ENCODE data around the gene AATK. TPM values are rescaled to one million over a fixed set of nuclear protein-coding genes. Genes with fewer than 3 reads are reported as not detected.

Gene AATK
- total and polyA plus RNA-seq, 2 donors (not counting 3 experiments of a cell fraction or from before 2014, with no cell fraction given) = 0.69 to 1.00 TPM

GRCh38 chr17:81111066-81111465, 55.0 kb downstream of the AATK start:
- ChIA-PET POLR2A (no interaction called here), CTCF (no interaction called here)
- Histone ChIP-seq H3K27ac (ENCODE audit: insufficient read depth, low read depth, low read length) (no peak overlapping the region), H3K27me3 (ENCODE audit: control insufficient read depth in 2 of 2, insufficient read depth in 2 of 2, low read length in 2 of 2) (no peaks in the 10 kb centered on the region), H3K9me1 (replicated peaks; ENCODE audit: control insufficient read depth, extremely low read depth, insufficient read depth, low read length) (no peaks in the 10 kb centered on the region), H3K79me2 (ENCODE audit: control insufficient read depth, insufficient read depth, low read length) (no peaks in the 10 kb centered on the region), H3K4me2 (ENCODE audit: insufficient read depth, low read length) (no peak overlapping the region), H3K4me3 (replicated peaks in 1 of 3; ENCODE audit: insufficient read depth in 1 of 3, low read depth in 1 of 3, low read length in 3 of 3) (no peak overlapping the region), H3K9ac (replicated peaks; ENCODE audit: extremely low read depth, insufficient read depth, low read length) (no peak overlapping the region), H3K4me1 (ENCODE audit: control insufficient read depth, extremely low read depth, insufficient read depth, low read length) (no peaks in the 10 kb centered on the region), H2AFZ (ENCODE audit: low read depth, low read length) (no peak overlapping the region), H4K20me1 (replicated peaks; ENCODE audit: control insufficient read depth, extremely low read depth, insufficient read depth, low read length) (no peaks in the 10 kb centered on the region), H3K36me3 (ENCODE audit: control insufficient read depth in 2 of 2, extremely low read depth in 1 of 2, insufficient read depth in 2 of 2, low read length in 2 of 2) (no peaks in the 10 kb centered on the region), H3K9me3 (replicated peaks; ENCODE audit: control insufficient read depth, insufficient read depth, low read length) (no peaks in the 10 kb centered on the region)
- DNase-seq (ENCODE audit: low read depth, low spot score) (no peak), FAIRE-seq (no peak)
- intact Hi-C loops (cut with micrococcal nuclease) = no loop called here
- TF ChIP-seq POLR2A (IDR thresholded peaks at IDR 0.05; ENCODE audit: low read depth, low read length) = no peak
- TF ChIP-seq MYC (IDR thresholded peaks at IDR 0.05; ENCODE audit: low read depth, low read length) = no peak
- TF ChIP-seq CTCF (IDR thresholded peaks at IDR 0.05; ENCODE audit: extremely low read depth in 1 of 2, insufficient read depth in 1 of 2, low read depth in 1 of 2, low read length in 2 of 2) = no peak
- dilution Hi-C loops (cut with MboI; ENCODE audit: extremely low pct_ligation_motif_present, low sequenced_read_pairs) = no loop called here
- no TSS peak for BruUV-seq (replicated peaks)

GRCh38 chr17:81110488-81111040, 55.5 kb downstream of the AATK start:
- BruUV-seq (replicated peaks) = no TSS peak
- Histone ChIP-seq H4K20me1 (replicated peaks; ENCODE audit: control insufficient read depth, extremely low read depth, insufficient read depth, low read length) (no peaks in the 10 kb centered on the region), H3K9ac (replicated peaks; ENCODE audit: extremely low read depth, insufficient read depth, low read length) (no peak overlapping the region), H3K4me2 (ENCODE audit: insufficient read depth, low read length) (no peak overlapping the region), H3K9me1 (replicated peaks; ENCODE audit: control insufficient read depth, extremely low read depth, insufficient read depth, low read length) (no peaks in the 10 kb centered on the region), H3K4me3 (replicated peaks in 1 of 3; ENCODE audit: insufficient read depth in 1 of 3, low read depth in 1 of 3, low read length in 3 of 3) (no peak overlapping the region), H3K36me3 (ENCODE audit: control insufficient read depth in 2 of 2, extremely low read depth in 1 of 2, insufficient read depth in 2 of 2, low read length in 2 of 2) (no peaks in the 10 kb centered on the region), H3K27ac (ENCODE audit: insufficient read depth, low read depth, low read length) (no peak overlapping the region), H3K27me3 (ENCODE audit: control insufficient read depth in 2 of 2, insufficient read depth in 2 of 2, low read length in 2 of 2) (no peaks in the 10 kb centered on the region), H3K79me2 (ENCODE audit: control insufficient read depth, insufficient read depth, low read length) (no peaks in the 10 kb centered on the region), H2AFZ (ENCODE audit: low read depth, low read length) (no peak overlapping the region), H3K9me3 (replicated peaks; ENCODE audit: control insufficient read depth, insufficient read depth, low read length) (no peaks in the 10 kb centered on the region), H3K4me1 (ENCODE audit: control insufficient read depth, extremely low read depth, insufficient read depth, low read length) (no peaks in the 10 kb centered on the region)
- ChIA-PET POLR2A (no interaction called here), CTCF (interaction anchor here (1.6 kb wide), 1 partner anchor 9 kb away, joined by 5 read pairs; no protein-coding TSS in a partner anchor)
- TF ChIP-seq POLR2A (IDR thresholded peaks at IDR 0.05; ENCODE audit: low read depth, low read length) = no peak
- no peak for TF ChIP-seq CTCF (IDR thresholded peaks at IDR 0.05; ENCODE audit: extremely low read depth in 1 of 2, insufficient read depth in 1 of 2, low read depth in 1 of 2, low read length in 2 of 2)
- FAIRE-seq = no peak
- DNase-seq (ENCODE audit: low read depth, low spot score) = no peak
- dilution Hi-C loops (cut with MboI; ENCODE audit: extremely low pct_ligation_motif_present, low sequenced_read_pairs) = no loop called here
- intact Hi-C loops (cut with micrococcal nuclease) = no loop called here

All from endothelial cell of umbilical vein (primary cell).